Spleen (tissue), 11 donors: ENCODE results near the gene CEP128. TPM values are rescaled to one million over a fixed set of nuclear protein-coding genes. Genes with fewer than 3 reads are reported as not detected.
"Not testable (repeated sequence)": the region's sequence is repeated elsewhere in the genome, so short reads cannot be mapped to it uniquely, and the experiment has no call there.

ENCODE experiments used
- DNase-seq: peaks from one replicate; pipeline ENCODE4 v3.0.0-alpha.2; 2020
- H3K27ac ChIP-seq, 8 donors: fragments of 200-600 bp; sonication (generic) in 7 of 8; 1 replicate in 4 of 8; 2 replicates in 4 of 8; pipeline versions ENCODE4 v1.5.0 to v1.8.0; 2016 to 2021; ENCODE audit warnings: inconsistent platforms in 4 of 8, mild to moderate bottlenecking in 4 of 8, moderate library complexity in 1 of 8
- H3K27me3 ChIP-seq, 7 donors: fragments of 200-600 bp; sonication (generic) in 6 of 7; replicated peaks in 1 of 7; 1 replicate in 4 of 7; 2 replicates in 3 of 7; pipeline versions ENCODE4 v1.5.0 to v1.8.0; 2016 to 2021; ENCODE audit warnings: inconsistent platforms in 3 of 7, mild to moderate bottlenecking in 1 of 7
- H3K36me3 ChIP-seq, 6 donors: fragments of 200-600 bp; sonication (generic) in 5 of 6; 1 replicate in 4 of 6; 2 replicates in 2 of 6; pipeline versions ENCODE4 v1.5.0 to v1.8.0; 2016 to 2021; ENCODE audit warnings: inconsistent platforms in 2 of 6
- H3K4me1 ChIP-seq, 6 donors: fragments of 200-600 bp; sonication (generic) in 5 of 6; 1 replicate in 3 of 6; 2 replicates in 3 of 6; pipeline versions ENCODE4 v1.5.0 to v1.8.0; 2016 to 2021; ENCODE audit warnings: inconsistent platforms in 3 of 6
- H3K4me3 ChIP-seq, 8 donors: fragments of 200-600 bp; sonication (generic) in 7 of 8; 1 replicate in 4 of 8; 2 replicates in 4 of 8; pipeline versions ENCODE4 v1.5.0 to v1.8.0; 2016 to 2021; ENCODE audit warnings: inconsistent platforms in 4 of 8, mild to moderate bottlenecking in 4 of 8, moderate library complexity in 2 of 8
- H3K9me3 ChIP-seq, 8 donors: fragments of 200-600 bp; sonication (generic) in 7 of 8; 1 replicate in 4 of 8; 2 replicates in 4 of 8; pipeline versions ENCODE4 v1.5.0 to v1.8.0; 2016 to 2021; ENCODE audit warnings: inconsistent platforms in 4 of 8
- POLR2A ChIP-seq, 3 donors: fragments of 450-650 bp; IDR thresholded peaks; one replicate each; pipeline ENCODE4 v1.5.1; 2017; ENCODE audit warnings: antibody characterized with exemption in 3 of 3, mild to moderate bottlenecking in 1 of 3
- POLR2AphosphoS5 ChIP-seq, 3 donors: sonication (generic); formaldehyde crosslinking; IDR thresholded peaks; one replicate each; pipeline ENCODE4 v1.5.1; 2017; ENCODE audit warnings: antibody characterized with exemption in 3 of 3
- WGBS, 5 donors: extraction: QIAGEN DNeasy Blood & Tissue Kit in 3 of 5; methylation state at CpG; one replicate each; pipeline versions ENCODE4 v1.1.5 to v1.1.7; 2013 to 2018; 5-methylcytosine and 5-hydroxymethylcytosine counted together
- intact Hi-C: fragments of 100-400 bp; cut with DNase I; formaldehyde crosslinking; loops from one replicate; pipeline ENCODE4 v1.15.0; 2023; ENCODE audit warnings: low total_unique reads
- polyA plus RNA-seq, 3 donors: library from polyadenylated mRNA; stranded (reverse); fragments of 200-250 nt; gene quantifications; one replicate each; pipeline ENCODE4 v1.2.1, GENCODE V29; 2013
- total RNA-seq, 7 donors: library from RNA; depleted of rRNA in 3 of 7; stranded (reverse); fragments of >200 nt in 3 of 7; fragmentation: NEBNext Ultra II Directional in 4 of 7; extraction: Animal tissue kit (Norgen Biotek cat#: 25700) in 4 of 7; gene quantifications; one replicate each; pipeline versions ENCODE4 v1.1.0 to v1.2.1, GENCODE V29; 2016 to 2021
- TF ChIP-seq, protein P1 (sequence below), 11 experiments: fragments of 200-600 bp in 7 of 11; fragments of 450-650 bp in 4 of 11; sonication (generic) in 4 of 11; IDR thresholded peaks in 8 of 11; conservative IDR thresholded peaks in 3 of 11; 1 replicate in 7 of 11; 2 replicates in 4 of 11; pipeline versions ENCODE4 v1.4.0 to v1.8.0; 2016 to 2021; ENCODE audit warnings: antibody characterized with exemption in 11 of 11, inconsistent platforms in 4 of 11, mild to moderate bottlenecking in 1 of 11
- donor health status: healthy with polysubstance abuse.
- donor health status: DM: no; HTN: no; CAD: no; lungs with moderate emphysema.
- donor health status: DM: no; HTN: no; CAD: no.
- donor health status: Bipolar disorder and iron deficiency.
- donor health status: healthy.
- donor health status: DM: no; HTN: no; CAD: no.
- donor health status: DM: yes; HTN: yes; CAD: no.

Gene CEP128
- total and polyA plus RNA-seq, 10 donors = 1.5 to 34.2 (median 15.7) TPM

DNA sequence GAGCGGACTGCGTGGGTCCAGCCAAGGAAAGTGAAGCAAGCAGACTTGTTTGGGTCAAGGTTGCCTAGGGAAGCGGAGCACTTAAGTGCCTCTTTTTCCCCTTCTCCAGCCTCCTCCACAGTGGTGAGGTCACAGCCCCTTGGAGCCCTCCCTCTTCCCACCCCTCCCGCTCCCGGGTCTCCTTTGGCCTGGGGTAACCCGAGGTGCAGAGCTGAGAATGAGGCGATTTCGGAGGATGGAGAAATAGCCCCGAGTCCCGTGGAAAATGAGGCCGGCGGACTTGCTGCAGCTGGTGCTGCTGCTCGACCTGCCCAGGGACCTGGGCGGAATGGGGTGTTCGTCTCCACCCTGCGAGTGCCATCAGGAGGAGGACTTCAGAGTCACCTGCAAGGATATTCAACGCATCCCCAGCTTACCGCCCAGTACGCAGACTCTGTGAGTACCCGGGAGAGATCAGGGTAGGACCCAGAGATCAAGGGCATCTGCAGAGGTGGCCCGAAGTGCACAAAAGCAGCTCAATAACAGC is 13.9 kb upstream of the CEP128 start, which contains the start of gene TSHR:
TSHR (plus strand) TSS at position 206 of the 526 bp plus-strand sequence; CDS start at position 266, 60 bp downstream.
- TF ChIP-seq POLR2A (IDR thresholded peaks at IDR 0.05) (no peak), POLR2AphosphoS5 (IDR thresholded peaks at IDR 0.05) (no peak)
- TF ChIP-seq, protein P1, sequence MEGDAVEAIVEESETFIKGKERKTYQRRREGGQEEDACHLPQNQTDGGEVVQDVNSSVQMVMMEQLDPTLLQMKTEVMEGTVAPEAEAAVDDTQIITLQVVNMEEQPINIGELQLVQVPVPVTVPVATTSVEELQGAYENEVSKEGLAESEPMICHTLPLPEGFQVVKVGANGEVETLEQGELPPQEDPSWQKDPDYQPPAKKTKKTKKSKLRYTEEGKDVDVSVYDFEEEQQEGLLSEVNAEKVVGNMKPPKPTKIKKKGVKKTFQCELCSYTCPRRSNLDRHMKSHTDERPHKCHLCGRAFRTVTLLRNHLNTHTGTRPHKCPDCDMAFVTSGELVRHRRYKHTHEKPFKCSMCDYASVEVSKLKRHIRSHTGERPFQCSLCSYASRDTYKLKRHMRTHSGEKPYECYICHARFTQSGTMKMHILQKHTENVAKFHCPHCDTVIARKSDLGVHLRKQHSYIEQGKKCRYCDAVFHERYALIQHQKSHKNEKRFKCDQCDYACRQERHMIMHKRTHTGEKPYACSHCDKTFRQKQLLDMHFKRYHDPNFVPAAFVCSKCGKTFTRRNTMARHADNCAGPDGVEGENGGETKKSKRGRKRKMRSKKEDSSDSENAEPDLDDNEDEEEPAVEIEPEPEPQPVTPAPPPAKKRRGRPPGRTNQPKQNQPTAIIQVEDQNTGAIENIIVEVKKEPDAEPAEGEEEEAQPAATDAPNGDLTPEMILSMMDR (IDR thresholded peaks at IDR 0.05 in 8 of 11, conservative IDR thresholded peaks at IDR 0.05 in 3 of 11) = no peak
- DNase-seq = no peak
- Histone ChIP-seq H3K4me3 (peak within 1 kb of the TSS; percentile 31 to 71 (median 47)), H3K27ac (peak within 1 kb of the TSS in 3 of 8 donors; percentile 21 to 47 (median 30)), H3K4me1 (peaks cover 9 to 59% (median 38%) of the 10 kb centered on the region in 6 donors), H3K9me3 (no peaks in the 10 kb centered on the region), H3K36me3 (no peaks in the 10 kb centered on the region), H3K27me3 (peaks cover 0 to 10% (median 0%) of the 10 kb centered on the region in 7 donors)
- WGBS, 5 donors = 28 to 38% (median 37%) methylated on average over 21 of the region's 21 CpGs
- intact Hi-C loops = no loop called here

DNA sequence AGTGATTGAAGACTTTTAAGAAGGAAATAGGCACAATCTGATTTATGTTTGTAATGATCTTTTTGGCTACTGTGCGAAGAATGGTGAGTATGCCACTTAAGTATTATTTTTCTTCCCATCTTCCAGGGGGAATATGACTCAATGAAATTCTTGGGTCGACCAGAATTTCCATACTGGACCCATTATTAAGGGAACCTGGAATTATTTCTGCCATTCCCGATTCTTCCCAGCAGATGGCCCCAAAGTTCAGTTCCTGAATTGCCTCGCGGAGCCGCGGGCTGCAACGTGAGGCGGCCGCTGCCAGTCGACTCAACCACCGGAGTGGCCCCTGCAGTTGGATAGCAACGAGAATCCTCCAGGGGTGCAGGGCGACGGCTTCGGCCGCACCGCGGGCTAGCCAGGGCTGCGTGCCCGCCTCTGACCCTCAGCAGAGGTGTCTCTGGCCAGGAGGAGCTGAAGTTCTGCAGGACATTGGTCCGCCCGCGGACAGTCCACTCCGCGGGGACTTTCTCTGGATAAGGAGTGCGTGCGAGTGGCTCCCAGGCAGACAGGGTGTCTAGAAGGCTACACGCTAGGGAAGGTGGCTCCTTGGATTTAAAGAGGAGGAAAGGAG is 13.3 kb upstream of the CEP128 start:
- WGBS, 5 donors = 0 to 2% (median 1%) methylated on average over 15 to 29 of the region's 29 CpGs
- Histone ChIP-seq H3K4me3 (peak overlapping the region; percentile 31 to 71 (median 47)), H3K27me3 (peaks cover 0 to 10% (median 0%) of the 10 kb centered on the region in 7 donors), H3K27ac (peak overlapping the region in 3 of 8 donors; percentile 21 to 47 (median 30)), H3K9me3 (no peaks in the 10 kb centered on the region), H3K36me3 (no peaks in the 10 kb centered on the region), H3K4me1 (peaks cover 7 to 53% (median 33%) of the 10 kb centered on the region in 6 donors)
- TF ChIP-seq, protein P1 (IDR thresholded peaks at IDR 0.05 in 8 of 11, conservative IDR thresholded peaks at IDR 0.05 in 3 of 11) = peak; percentile 48 to 87 (median 78)
- peak; percentile 9 to 65 (median 63) for TF ChIP-seq POLR2AphosphoS5 (IDR thresholded peaks at IDR 0.05)
- no peak for TF ChIP-seq POLR2A (IDR thresholded peaks at IDR 0.05)
- DNase-seq = peak; percentile 94
- intact Hi-C loops = loop anchor here (5.0 kb wide), 1 partner anchor 33 kb away; no protein-coding TSS in a partner anchor

DNA sequence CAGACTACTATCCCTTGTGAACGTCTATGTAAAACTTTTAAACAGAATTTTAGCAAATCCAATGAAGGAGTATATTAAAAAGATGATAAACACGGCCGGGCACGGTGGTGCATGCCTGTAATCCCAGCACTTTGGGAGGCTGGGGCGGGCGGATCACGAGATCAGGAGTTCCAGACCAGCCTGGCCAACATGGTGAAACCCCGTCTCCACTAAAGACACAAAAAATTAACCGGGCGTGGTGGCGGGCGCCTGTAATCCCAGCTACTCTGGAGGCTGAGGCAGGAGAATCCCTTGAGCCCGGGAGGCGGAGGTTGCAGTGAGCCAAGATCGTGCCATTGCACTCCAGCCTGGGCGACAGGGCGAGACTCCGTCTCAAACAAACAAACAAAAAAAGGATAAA is 11.7 kb upstream of the CEP128 start:
- not testable (repeated sequence) for H3K36me3 ChIP-seq, H3K27ac ChIP-seq, H3K4me3 ChIP-seq, DNase-seq, H3K9me3 ChIP-seq
- Histone ChIP-seq H3K27me3 (peaks cover 0 to 10% (median 0%) of the 10 kb centered on the region in 7 donors), H3K4me1 (peaks cover 0 to 37% (median 20%) of the 10 kb centered on the region in 6 donors)
- intact Hi-C loops = loop anchor here (5.0 kb wide), 1 partner anchor 34 kb away; no protein-coding TSS in a partner anchor
- 87 to 90% (median 87%) methylated on average over 18 of the region's 18 CpGs for WGBS, 5 donors

DNA sequence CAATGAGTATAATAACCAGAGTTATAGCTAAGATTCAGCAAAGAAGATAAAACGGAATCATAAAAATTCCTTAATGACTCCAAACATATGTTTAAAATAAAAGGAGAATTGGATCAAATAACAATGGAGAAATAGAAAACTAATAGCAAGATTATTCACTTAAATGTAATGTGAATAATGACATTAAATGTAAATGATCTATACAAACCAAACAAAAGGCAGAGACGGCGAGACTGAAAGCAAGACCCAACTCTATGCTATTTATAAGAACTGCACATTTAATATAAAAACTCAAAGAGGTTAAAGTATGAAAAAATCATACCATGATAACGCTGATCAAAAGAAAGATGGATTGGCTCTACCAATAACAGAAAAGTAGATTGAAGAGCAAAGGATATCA is 10.0 kb upstream of the CEP128 start:
- Histone ChIP-seq H3K36me3 (no peaks in the 10 kb centered on the region), H3K9me3 (no peaks in the 10 kb centered on the region), H3K27ac (no peak overlapping the region), H3K27me3 (peaks cover 0 to 10% (median 0%) of the 10 kb centered on the region in 7 donors), H3K4me1 (peaks cover 0 to 20% (median 13%) of the 10 kb centered on the region in 6 donors), H3K4me3 (no peak overlapping the region)
- TF ChIP-seq POLR2A (IDR thresholded peaks at IDR 0.05) = no peak
- TF ChIP-seq, protein P1 (IDR thresholded peaks at IDR 0.05 in 8 of 11, conservative IDR thresholded peaks at IDR 0.05 in 3 of 11) = no peak
- no peak for TF ChIP-seq POLR2AphosphoS5 (IDR thresholded peaks at IDR 0.05)
- intact Hi-C loops = loop anchor here (5.0 kb wide), 1 partner anchor 36 kb away; no protein-coding TSS in a partner anchor
- WGBS, 5 donors = 88 to 96% (median 94%) methylated on average over 4 of the region's 4 CpGs
- DNase-seq = no peak
